Dedifferentiated amniotic fluid mesenchymal stem cell (primary cell): ENCODE measurements around the gene EDN3.

Experiments used
- DNase-seq: peaks from one replicate; pipeline ENCODE4 v3.0.0-alpha.2; 2016; ENCODE audit errors: extremely low spot score

Gene EDN3

DNA sequence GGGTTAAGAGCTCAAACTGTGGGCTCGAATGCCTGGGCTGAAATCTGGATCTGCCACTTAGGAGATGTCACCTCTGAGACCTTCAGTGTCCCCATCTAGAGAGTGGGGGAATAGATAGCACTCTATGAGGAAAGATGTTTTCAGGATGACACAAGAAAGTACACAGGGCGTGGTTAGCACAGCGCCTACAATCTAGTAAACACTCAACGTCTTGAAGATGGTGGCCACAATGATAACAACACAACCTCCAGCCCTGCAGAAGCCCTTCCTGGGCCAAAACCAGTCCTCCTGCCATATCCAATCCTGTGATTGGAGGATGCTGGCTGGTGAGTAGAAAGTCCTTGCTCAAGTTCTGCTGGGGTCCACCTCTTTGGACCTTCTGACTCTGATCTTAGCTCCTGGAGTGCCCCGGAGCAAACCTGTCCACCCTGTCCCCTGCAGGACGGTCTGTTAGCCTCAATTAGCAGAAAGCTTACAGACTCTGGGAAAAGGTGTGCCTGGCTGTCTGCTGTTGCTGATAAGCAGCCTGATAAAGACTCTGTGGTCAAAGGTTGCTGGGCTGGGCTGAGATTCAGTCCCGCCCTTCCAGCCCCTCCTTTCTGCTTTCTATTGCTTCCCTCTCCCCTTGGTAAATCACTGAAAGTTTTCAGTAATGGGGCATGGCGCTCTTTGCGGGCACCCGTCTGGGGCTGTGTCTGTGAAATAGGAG lies 8.2 kb downstream of the EDN3 start:
- DNase-seq: no peak

DNA sequence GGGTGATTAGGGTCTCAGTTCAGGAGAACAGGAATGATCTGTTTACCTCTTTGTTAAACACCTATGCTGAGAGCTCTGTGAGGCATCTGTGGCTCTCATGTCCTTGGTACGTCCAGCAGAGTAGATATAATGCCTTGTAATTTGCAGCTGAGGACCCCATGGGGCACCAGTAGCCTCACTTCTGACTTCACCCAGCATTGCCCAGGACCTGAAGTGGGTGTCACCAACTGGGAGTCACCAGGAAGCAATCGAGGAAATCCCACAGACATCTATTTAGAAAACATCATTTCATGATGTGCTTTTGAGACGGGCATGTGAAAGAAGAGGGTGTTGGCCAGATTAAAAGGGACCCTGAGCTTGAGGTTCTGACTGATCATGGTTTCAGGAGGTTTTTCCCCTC lies 8.8 kb downstream of the EDN3 start:
- no peak for DNase-seq

DNA sequence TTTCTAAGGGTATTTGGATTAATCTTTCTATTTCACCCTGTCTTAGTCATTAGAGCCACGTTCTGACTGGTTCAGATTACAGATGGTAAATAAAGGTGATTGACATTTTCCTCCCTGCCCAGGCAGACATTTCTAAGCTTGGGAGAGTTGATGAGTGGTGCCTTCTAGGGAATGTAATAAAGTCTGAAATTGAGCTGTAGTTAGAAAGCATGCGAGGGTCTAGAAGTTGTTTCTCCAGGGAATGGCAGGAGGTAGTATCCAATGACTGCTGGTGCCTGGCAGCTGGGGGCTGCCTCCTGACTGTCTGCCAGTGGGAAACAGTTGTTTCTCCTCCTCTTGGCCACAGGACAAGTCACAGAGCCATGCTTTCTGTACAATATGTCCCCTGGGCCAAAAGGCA lies 14.6 kb downstream of the EDN3 start:
- DNase-seq: no peak

DNA sequence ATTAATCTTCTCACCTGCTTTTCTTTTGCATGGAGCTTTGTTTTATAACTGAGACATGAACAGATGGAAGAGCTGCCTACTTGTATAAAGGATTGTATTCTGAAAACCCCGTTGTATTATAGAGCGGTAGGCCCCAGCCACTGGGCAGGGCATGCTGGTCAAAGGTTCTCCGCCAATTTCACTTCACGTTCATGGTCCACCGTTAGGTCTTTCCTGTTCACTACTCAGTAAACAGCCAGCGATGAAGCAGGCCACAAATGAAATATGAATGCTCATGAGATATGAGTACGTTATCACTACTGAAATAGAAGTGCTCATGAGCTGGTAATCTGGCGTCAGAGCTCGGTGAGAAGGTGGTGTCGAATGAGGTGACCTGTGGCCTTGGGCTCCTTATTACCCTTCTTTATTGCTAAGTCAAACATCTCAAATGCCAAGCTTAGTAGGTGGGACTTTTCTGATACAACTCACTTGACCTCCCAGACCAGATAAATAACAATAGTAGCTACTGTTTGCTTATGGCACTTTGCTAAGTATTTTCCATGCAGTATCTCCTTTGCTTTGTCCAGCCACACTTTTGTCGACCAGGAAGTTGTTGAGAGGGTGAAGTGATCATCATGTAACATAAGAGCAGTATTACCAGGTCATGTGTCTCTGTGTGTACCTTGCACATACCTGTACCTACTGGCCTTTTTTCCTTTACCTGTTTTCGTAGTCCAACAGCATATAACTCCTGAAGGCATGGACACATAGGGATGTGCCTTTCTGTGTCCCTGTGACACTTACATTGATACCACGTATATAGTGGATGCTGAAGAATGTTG lies 16.7 kb downstream of the EDN3 start:
- no peak for DNase-seq

DNA sequence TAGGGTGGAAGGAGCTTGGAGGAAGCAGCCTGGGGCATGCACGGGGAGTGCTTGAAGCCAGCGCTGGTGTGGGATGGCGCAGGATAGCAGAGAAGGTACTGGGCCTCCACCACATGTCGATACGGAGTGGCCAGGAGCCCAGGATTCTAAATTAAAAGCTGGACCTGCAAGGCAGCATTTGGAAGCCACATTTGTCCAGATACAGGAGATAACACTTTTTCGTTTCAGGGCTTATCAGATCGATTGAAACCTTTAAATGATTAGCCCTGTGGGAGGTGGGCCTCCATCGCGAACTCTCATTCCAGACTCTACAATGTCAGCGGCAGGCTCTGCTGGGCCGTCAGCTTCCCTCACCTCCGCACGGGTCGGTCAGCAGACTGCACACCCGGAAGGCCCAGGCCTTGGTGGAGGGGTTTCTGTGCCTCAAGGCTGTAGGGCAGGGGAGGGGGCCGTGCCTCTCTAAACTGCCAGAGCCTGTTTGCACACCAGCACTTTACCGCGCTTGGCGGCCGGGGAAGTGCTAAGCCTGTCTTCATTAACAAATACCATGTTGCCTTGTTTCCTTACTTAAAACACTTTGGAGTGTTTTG lies 17.9 kb downstream of the EDN3 start:
- DNase-seq: no peak

DNA sequence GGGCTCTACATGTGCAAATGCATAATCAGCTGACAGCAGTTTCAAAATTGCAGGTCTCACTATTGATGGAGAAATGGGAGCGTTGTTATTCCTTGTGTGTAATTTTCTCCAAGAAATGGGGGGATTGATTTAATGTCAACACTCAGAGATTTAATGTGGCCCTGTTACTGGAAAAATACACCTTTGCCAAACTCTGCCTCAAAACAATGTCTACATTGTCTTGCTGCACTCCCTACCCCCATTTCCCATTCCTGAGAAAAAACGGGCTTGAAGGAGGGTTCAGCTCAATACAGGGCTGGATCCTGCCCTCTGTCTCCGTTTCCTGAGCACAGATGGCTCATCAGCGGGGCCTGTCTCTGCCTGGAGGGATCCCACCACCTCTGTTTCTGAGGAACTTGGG lies 18.4 kb downstream of the EDN3 start:
- DNase-seq: no peak

DNA sequence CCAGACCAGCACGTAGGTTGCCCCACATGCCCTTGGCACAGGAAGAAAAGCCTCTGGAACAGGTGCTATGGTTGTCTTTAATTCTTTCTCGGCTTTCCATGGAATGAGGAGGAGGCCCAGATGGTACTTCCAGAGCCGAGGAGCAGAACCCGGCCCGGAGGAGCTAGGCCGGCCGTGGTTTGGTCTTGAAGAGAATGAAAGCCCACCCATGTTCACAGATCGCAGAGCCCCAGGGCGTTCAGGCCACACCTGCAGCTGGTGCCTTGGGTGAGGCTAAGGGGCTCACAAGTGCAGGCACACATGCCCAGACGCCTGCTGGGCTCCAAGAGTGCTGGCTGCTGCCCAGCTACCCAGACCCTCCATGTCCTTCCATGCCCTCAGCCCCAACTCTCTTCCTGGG lies 20.0 kb downstream of the EDN3 start:
- no peak for DNase-seq

DNA sequence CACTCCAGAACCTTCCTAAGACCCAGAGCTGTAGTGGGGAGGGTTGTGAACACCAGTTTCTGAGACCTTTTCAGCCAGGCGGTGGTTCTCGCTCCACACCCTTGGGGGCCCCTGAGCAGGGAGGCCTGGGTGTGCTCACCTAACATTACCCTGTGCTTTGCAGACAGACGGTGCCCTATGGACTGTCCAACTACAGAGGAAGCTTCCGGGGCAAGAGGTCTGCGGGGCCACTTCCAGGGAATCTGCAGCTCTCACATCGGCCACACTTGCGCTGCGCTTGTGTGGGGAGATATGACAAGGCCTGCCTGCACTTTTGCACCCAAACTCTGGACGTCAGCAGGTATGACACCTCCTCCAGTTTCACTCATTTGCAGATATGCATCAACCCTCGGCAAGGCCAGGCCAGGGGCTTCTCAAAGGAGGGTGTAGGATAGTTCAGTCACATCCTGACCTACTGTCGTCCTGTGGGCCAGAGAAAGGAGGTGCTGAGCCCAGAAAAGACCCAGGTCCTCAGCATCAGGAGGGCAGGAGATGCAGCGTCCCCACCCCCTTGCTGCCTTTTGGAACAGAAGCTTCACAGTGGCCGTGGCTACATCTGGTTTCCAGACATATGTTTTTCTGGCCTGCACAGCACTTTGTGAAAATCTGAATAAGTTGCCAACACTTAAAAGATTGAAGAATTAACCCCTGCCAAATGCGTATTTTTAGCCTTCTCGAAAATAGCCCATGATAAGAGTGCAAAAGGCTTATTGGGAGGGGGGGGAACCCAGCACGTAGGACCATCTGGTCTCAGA lies 20.6 kb downstream of the EDN3 start:
- DNase-seq: no peak

DNA sequence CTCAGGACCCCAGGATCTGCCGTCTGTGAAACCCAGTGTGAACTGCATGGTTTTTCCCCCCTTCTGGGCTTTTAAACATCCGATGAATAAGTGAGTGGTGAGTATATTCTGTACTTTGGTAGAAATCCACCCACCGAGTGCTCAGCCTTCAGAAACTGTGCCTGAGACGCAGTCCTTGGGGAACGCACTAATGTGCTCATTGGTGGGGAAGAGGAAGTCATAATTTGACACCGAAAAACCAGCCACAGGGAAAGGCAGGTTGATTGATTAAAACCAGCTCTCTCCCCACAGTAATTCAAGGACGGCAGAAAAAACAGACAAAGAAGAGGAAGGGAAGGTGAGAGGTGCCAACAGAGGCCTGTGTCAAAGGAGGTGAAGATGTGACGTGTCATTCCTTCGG lies 21.7 kb downstream of the EDN3 start:
- no peak for DNase-seq

DNA sequence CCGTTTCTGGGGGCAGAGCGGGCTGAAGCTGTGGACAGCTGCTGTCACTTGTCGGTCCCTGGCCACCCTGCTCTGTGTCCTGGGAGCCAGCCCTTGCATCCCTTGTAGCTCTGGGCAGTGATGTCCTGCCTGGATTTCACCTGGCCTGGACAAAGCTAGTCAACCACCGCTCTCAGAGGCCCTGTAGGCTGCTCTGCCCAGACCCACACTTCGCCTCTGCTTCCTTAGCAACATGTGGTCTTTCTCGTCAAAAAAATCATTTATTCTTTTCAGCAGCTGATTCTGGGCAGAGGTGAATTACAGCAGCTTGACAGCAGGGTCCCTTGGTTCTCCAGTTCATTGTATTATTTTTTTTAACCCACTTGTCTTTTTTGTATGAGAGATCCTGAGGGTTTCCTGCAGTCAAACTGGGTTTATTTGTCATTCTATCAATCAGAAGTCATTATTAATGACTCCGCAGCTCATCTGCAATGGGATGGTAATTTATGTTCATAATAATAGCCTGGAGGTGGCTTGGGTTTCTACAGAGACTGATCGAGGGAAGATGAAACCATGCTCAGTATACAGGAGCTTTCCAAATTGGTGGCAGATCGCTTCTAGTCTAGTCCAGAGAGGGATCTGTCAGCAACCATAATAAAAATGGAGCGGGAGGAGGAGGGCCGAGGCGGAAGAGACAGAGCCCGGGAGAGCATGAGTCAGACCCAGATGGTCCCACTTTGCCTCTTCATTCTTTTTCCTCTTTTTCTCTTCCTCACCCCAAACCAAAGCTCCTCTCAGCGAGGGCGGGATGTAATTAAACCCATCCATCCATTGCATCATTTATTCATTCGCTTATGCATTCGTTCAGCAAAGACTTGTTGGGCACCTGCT lies 22.4 kb downstream of the EDN3 start:
- no peak for DNase-seq

DNA sequence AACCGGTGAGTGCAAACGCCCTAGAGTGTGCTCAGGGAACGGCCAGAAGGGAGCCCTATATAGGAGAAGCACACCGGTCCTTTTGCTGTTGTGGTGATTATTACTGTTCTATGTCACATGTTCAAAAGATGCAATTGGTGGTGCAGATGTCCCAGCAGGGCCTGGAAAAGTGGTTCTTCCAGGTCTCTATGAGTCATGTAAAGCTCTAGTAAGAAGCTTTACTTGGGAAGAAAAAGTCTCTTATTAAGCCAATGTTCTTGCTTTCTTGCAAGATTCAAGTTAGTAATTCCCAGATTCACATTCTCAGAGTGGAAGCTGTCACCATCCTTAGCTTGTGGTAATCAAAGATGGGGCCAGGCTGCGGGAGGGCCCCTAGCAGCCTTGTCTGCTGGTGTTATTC lies 23.3 kb downstream of the EDN3 start:
- no peak for DNase-seq

DNA sequence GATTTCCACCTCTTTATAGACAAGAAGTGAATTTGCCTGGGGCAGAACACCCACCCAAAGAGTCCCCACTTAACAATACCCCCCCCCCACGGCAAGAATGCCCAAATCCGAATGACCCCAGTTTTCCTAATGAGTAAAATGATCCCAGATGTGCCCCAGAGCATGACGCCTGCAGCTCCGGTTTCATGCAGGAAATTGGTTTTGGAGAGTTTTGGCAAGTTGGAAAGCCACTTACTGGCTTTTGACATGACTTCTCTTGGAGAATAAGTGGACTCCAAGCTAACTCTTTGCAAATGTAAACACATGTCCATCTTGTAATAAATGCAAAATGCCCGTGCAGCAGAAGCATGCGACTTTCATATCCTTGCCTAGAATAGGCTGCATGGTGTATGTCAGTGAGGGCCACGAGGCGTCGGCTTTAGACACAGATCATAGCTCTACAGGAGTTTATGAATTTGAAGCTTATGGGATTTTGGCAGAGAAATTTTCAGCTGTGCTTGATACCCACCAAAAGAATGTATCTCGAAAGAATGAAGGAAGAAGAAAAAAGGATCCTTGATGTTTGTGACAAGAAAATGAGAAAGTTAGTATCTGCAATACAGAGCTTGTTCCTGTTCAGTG lies 24.2 kb downstream of the EDN3 start:
- no peak for DNase-seq

DNA sequence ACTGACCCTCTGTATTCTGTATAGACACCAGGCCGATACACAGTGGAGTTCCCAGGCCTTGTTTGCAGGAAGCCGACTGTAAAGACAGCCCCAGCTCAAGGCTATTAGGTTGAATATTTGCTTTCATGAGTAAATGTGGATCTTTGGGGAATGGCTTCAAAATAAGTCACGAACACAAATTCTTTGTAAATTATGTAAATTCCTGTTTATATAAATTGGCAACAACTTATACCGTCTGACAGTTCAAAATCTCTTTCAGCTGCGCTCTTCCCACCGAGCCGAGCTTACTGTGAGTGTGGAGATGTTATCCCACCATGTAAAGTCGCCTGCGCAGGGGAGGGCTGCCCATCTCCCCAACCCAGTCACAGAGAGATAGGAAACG lies 24.7 kb downstream of the EDN3 start:
- peak; percentile 17 for DNase-seq

DNA sequence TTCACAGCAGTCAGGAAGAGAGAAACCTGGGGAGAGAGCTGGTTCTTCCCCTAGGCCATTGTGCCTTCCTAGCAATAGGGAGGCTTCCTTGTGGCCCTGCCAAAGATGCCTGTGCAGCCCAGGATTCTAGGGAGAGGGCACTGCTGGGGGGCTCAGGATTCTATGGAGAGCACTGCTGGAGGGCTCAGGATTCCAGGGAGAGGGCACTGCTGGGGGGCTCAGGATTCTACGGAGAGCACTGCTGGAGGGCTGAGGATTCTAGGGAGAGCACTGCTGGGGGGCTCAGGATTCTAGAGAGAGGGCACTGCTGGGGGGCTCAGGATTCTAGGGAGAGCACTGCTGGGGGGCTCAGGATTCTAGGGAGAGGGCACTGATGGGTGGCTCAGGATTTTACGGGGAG lies 25.8 kb downstream of the EDN3 start:
- DNase-seq: no peak

DNA sequence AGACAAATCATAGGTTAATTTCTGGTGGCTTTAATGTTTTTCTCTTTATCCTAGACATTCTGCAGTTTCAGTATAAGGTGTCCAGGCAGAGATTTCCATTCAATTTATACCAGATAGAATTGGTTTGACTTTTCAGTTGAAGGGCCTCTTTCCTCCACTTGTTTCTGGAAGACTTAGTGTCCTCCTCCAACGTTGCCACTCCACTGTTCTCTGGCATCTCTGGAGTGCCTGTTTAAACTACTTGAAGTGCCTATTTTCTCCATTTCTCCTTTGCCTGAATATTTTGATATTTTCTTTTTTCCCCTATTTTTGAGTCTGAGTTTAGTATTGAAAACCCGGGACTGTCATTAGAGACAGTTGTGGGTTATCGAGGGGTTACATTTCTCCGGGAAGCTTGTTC lies 27.7 kb downstream of the EDN3 start:
- DNase-seq: no peak

DNA sequence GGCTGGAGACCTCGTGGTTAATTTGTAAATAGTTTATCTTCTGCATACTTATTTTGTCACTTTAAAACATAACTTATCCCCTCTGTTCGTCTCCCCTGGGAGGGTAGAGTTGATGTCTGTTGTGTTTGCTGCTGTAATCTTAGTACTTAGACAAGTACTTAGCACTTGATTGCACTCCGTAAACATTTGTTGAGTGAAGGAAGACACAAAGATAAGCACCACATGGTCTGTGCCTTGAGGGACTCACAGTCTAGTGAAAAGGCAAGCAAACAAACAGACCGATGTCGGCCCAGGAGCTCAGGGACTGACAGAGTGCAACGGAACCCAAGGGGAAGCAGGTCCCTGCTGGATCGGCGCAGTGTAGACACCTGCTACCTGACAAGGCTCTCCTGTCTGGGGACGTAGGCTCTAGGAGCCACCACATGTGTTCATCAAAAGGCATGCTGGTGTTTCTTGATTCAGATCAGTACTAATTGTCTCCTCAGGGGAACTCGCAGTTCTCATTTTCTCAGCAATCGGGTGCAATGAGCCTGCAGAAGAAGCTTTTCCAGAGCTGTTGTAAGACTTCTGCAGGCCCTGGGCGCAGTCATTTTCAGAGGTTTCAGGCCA lies 31.4 kb downstream of the EDN3 start:
- no peak for DNase-seq

DNA sequence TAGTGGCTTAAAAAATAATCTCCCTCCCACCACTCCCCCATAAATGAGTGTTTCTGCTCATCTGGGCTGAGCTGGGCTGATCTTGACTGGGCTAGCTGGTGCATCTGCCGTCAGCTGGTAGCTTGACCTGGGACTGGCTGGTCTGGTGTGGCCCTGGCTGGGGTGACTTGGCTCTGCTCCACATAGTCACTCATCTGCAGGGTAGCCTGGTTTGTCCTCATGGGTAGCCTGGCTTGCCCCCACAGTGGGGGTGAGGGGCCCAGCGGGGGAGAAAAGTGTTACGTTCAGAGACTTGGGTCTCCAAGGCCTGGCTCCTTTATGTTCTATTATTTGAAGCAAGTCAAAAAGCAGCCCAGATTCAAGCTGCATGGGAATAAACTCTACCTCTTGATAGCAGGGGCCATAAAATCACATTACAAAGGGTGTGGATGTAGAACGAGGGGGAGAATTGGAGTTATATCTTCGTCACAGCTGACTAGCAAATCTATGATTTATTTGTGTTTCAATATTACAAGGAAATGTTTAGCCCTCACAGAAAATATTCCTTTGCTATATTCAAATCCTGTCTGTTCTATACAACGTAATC lies 32.9 kb downstream of the EDN3 start:
- no peak for DNase-seq

DNA sequence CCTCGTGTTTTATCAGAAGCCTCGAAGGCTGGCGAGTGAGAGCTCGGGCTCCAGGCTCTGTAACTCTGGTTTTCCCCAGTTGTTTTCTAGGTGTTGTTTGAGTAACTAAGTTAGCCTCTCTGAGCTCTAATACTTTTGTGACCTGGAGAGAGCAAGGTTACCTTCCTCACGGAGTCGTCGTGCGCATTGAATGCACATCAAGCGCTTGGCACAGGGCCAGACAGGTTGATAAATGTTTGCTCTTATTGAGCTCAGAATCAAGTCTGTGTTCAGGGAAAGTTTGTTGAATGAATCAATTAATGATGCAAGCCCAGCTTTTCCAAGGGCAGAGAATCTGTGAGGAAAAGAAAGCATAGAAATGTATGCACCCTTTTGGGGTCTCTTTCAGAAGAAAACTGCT lies 33.5 kb downstream of the EDN3 start:
- no peak for DNase-seq

DNA sequence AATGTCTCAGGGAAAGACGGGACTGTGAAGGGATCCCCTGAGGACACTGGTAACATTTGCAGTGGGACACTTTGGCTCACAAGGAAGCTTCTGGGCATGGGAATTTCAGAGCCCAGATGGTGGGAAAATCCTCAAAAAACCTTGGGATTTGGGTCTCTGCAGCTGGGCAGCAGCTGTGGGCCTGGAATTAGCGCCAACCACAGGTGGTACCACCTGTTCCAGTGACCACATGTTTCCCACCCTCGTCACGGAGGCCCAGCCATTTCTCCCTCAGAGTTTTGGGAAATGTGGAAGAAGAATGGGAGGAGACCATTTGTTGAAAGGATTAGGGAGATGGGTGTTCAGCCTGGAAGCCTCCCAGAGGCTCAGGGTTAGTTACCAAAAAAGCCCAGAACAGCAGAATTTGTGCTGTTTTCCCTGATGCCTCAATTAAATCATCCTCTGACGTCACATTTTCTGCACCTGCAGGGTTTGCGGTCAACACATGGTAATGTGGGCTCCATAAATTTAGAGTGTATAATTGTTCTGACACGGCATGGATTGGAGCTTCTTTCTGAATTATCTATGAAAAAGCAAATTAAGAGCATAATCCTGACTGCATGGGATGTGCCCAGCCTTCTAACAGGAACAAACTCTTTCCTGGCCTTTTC lies 34.4 kb downstream of the EDN3 start:
- no peak for DNase-seq

DNA sequence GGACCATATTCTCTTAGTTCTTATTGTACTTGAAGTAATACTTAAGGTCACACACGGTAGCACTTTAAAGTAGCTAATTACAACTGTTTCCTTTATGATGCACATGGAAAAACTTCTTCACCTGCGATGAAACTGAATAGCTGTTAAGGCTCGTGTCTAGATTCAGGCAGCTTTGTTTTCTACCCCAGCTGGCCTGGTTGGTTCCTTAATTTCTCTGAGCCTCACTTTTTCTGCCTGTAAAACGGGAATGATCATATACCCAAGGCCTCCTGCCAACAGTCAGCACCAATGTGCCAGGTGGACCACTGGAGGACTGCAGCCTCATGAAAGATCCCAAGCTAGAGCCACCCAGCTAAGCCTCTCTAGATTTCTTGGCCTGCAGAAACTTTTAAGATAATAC lies 35.0 kb downstream of the EDN3 start:
- no peak for DNase-seq
